HS-27A (cell line): ENCODE measurements around the gene IL17C.
"Not testable (repeated sequence)": the region's sequence is repeated elsewhere in the genome, so short reads cannot be mapped to it uniquely, and the experiment has no call there.

Source experiments
- DNase-seq: peaks from one replicate; pipeline ENCODE4 v3.0.0-alpha.2; 2012; ENCODE audit warnings: low read depth, missing footprints

IL17C gene

GRCh38 chr16:88638323-88639230 lies at the start of gene IL17C:
IL17C (plus strand) TSS chr16:88638572; CDS start chr16:88638642, 70 bp downstream.
- DNase-seq = no peak

DNA sequence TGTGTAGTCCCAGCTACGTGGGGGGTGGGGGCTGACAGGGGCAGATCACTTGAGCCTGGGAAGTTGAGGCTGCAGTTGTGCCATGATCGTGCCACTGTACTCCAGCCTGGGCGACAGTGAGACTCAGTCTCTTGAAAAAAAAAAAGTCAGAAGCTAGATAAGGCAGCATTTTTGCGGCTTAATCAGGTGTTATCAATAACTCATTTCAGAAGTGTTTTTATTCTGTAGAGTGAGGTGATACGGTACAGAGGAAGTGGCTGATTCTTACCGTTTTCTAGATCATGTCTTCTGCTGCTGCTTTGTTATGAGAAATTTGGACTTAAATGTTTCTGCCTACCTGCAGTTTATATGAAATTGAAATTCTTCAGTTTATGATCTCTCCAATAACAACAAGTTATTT lies 49.6 kb upstream of the IL17C start:
- DNase-seq = no peak

- no peak for DNase-seq
Measured at GRCh38 chr16:88589441-88589840, 48.9 kb upstream of the IL17C start.

- no peak for DNase-seq
Measured at GRCh38 chr16:88591577-88592021, 46.8 kb upstream of the IL17C start.

DNA sequence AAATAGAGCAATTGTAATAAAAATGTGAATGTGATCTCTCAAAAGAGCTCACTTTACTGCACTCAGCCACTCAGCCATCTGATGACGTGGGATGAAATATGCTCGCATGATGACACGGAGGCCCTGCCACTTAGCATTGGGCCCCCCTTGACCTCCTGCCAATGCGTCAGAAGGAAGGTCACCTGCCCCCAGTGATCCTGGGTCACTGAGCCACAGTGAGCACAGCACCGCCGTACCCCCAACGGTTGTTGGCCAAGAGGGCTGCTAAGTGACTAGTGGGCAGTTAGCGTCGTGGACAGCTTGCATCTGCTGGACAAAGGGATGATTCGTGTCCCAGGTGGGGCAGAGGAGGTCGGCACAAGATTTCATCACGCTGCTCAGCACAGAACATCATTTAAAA lies 45.3 kb upstream of the IL17C start:
- no peak for DNase-seq

DNA sequence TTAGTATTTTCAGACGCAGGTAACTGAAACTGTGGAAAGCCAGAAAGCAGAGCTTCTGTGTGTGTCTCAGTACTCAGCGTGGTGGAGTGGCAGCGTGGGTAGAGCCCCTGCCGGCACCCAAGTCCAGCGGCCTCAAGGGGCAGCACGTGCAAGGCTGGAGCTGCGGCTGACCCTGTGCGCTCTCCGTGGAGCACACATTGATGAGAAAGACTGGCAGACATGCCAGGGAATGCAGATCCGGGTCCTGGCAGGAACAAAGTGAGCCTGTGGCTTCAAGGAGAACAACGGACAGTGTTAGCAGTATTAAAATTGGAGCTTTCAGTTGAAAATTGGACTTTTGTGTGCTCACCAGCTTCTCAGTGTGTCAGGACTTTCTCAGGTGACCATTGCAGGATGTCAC lies 44.9 kb upstream of the IL17C start:
- DNase-seq = no peak

DNA sequence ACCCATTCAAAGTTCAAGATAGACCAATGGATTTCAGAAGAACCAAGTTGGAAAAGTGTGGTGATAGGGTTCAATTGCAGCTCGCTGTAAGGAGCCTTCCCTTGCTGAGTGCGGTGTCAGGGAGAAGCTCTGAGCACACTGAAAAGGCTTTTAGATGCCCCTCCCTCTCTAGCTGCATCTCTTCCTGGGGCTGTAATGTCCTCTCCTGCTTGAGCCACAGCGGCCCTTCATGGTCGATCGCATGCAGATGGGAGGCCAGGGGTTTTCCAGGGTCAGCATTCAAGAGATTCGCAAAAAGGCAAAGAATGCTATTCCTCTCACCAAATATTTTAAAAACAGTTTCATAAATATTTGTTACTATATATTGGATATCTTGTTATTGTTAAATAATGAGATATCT lies 44.5 kb upstream of the IL17C start:
- no peak for DNase-seq

DNA sequence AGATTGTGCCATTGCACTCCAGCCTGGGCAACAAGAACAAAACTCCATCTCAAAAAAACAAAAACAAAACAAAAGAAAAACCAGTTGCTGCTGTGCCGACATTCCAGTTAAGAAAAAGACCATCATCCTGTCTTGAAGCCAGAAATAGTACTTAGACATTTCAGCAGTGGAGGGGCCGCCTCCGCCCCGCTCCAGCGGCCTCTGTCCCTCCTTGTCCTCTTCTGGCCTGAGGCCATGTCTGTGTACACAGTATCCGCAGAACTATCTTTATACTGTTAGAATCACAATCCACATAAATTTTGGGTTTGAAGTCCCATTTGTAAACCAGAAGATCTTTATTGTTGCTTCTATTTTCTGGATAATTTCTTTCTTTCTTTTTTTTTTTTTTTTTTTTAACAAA lies 43.3 kb upstream of the IL17C start:
- no peak for DNase-seq

GRCh38 chr16:88595921-88596320 lies 42.5 kb upstream of the IL17C start:
- no peak for DNase-seq

DNA sequence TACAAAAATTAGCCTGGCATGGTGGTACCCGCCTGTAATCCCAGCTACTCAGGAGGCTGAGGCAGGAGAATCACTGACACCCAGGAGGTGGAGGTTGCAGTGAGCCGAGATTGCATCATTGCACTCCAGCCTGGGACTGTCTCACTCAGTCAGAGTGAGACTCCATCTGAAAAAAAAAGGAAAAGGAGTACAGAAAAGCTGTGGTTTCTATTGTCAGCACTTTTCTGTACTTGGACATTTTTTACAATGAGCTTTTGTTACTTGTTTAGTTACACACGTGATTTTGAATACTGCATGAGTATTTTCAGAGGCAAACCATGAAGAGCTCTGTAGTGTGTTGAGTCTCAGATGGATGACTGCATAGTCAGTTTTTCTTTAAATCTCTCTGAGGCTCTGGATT lies 41.9 kb upstream of the IL17C start:
- DNase-seq = no peak

DNA sequence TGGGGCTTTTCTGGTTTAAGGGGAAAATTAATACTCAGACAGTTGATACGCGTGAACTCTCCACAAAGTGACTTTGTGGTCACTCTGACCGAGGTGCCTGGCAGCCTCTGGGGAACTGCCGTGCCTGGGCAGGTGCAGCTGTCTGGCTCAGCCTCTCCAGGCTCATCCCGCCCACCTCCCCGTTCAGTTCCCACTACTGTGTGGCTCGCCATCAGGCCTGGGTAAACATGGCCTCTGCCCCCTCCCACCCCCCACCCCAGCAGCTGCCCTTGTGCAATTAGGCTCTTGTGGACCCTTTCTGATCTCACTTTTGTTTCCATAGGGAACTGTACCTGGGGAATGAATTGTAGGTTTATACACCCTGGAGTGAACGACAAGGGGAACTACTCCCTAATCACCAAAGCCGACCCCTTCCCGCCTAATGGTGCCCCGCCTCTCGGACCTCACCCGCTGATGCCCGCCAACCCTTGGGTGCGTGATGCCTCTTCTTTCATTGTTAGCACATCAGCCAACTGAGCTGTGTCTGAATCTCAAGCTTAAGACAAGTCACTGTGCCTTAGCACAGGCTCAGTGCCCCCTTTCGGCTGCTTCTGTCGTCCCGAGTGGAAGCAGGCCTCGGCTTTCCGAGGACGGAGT lies 40.4 kb upstream of the IL17C start:
- DNase-seq = no peak

DNA sequence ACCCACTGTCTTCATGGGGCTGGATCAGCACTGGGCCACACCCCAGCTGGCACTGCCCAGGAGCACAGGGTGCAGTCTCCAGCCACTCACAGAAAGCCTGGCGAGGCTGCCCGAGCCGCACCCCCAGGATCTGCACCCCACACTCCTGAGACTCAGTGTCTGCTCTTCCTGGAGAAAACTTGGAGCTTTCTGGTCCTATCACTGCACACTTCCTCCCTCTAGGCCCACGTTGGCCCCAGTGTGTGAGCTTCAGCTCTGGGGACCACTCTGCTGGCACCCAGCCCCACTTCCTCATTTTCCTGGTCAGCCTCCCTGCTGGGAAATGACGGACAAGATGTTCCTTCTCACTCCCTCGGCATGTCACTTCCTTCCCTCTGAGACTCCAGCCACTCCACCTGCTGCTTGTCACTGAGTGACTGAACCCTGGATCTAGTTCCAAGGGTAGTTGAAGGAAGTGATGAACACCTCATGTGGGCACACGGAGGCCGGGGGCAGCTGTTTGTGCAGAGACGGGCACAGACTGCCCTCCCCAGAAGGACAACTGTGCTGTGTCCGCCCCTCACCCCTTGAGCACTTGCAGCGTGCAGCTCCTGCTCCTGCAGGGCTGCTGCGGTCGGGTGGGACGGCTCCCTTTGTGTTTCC lies 39.2 kb upstream of the IL17C start:
- no peak for DNase-seq

DNA sequence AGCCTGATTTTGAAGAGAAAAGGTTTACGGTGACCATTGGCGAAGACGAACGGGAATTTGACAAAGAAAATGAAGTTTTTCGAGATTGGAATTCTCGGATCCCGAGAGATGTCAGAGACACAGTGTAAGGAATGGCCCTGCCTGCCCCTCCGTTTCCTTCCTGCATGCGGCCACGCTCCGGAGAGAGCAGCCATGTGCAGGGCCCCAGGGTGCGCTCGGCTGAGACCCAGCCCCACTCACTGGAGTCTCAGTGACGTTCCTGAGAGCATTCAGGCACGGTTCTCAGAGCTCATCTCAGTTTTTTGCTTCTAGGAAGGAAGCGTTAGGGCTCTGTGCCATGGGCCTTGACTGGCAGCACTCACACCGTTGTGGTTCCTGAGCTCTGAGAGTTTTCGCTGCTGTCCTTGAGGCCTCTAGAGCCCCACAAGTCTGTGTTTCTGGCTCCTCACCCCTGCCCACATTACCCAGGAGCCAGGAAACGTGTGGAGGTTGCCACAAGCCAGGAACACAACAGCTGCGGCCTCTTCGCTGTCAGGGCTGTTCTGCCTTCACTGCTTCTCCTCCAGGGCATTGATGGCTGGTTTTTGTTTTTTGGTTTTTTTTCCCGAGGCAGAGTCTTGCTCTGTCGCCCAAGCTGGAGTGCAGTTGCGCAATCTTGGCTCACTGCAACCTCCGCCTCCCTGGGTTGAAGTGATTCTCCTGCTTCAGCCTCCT lies 38.4 kb upstream of the IL17C start:
- DNase-seq = no peak

DNA sequence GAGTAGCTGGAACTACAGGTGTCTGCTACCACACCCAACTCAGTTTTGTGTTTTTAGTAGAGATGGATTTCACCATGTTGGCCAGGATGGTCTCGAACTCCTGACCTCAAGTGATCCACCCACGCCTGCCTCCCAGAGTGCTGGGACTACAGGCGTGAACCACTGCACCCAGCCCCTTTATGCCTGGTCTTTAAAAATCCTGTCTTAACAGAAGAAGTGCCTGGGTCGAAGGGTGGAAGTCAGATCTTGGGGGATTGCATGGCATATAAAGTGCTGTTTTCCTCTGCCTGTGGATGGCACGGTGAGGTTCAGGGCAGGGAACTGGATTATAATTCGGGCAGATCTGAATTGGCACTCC lies 37.9 kb upstream of the IL17C start:
- DNase-seq = no peak

- DNase-seq = no peak
Measured at GRCh38 chr16:88601313-88602036, 36.9 kb upstream of the IL17C start.

DNA sequence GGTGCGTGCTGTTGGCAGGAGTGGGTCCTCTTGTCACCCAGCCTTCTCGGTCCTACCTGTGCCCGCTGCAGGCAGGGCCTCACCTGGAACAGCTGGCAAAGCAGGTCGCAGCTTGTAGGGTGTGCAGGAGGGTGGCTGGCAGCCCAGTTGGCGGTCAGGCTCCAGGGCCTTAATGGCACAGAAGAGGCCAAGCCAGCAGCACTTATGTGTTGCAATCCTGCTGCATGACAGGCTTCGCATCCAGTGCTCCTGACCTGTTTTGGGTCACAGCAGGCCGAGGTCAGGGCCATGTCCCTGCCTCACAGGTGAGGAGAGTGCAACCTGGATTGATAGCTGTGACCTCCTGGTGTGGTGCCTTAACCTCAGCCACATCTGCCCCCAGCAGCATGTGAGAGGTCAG lies 36.3 kb upstream of the IL17C start:
- no peak for DNase-seq

DNA sequence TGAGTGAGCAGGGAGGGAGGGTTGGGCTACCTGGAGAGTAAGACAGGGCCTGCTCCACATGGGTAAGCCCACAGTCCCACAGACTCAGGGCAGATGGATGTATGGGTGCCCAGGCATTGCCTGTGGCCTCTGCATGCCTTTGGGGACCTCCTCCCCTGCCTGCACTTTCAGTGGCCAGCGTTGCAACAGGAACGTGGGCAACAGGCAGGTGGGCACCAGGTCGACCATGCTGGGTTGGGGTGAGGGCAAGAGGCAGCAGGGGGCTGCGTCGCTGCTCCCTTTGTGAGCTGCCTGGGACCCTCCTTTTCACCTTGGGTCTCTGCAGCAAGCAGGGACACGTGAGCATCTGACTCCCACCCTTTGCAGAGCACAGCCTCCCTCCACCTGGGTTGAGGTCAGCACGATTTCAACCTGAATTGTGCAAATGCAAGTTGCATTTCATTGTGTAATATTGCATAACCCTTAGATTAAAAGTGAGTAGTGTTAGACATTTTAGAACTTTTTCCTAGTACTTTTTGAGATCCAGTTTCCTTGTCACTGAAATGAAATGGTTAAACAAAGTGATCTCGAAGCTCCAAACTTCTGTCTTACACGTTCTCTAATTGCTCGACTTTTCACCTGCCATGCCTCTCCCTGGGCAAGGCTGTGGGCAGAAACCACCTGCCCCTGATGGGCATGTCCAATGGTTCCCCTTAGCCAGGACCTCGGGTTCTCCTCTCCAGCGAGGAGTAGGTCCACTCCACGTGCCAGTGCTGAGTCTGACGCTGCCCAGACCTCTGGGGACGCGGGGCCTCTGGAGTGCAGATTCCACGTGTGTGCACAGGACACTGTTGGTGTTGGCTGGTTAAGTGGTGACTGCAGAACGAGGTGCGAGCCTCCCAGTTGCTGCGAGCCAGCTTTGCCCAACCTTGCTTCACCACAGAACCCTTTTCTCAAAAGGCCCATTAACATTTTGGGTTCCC lies 32.9 kb upstream of the IL17C start:
- no peak for DNase-seq

- DNase-seq = no peak
Measured at GRCh38 chr16:88606148-88606757, 32.1 kb upstream of the IL17C start.

DNA sequence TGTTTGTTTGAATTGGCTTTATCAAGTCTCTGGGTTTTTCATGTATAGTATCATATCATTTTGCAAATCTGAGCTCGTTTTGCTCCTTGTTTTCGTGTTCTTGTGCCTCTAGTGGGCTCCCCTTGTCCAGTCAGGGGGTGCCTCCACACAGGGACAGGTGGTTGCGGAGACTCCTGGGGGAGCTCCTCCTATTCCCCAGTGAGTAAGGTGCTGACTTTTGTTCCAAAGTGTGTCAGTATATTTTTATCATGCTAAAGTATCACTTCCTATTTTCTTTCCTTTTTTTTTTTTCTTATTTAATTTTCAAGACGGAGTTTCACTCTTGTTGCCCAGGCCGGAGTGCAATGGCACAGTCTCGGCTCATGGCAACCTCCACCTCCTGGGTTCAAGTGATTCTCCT lies 30.3 kb upstream of the IL17C start:
- DNase-seq = no peak

GRCh38 chr16:88609426-88609825 lies 28.9 kb upstream of the IL17C start:
- not testable (repeated sequence) for DNase-seq
